GM18505 (cell line): ENCODE results near the gene EXOC4.

ENCODE experiments used
- ATAC-seq: cut with Tn5 transposase; IDR thresholded peaks from one replicate; pipeline ENCODE4 v1.9.1; 2021; ENCODE audit not compliant: unreplicated experiment
- POLR2A ChIP-seq: IDR thresholded peaks from 4 replicates; pipeline ENCODE4 v1.6.1; 2011; ENCODE audit warnings: borderline replicate concordance; ENCODE audit not compliant: insufficient read depth, insufficient read length; ENCODE audit errors: extremely low read depth

EXOC4 gene

DNA sequence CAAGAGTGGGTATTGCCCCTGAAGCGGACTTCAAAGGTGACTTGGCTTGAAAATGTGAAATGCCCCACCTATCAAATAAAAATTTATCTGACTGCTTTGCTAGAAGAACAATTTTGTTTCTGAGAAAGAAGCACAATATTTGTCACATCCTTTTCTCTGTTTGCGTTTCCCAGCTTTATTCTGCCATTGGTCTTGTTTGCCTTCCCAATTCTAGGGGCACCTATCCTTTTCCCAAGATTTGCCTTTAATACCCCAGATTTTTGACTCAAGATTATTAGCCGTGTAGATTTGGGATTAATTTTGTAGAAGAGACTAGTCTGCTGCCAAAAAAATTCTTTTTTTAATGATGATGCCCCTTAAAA lies 764.0 kb downstream of the EXOC4 start:
- TF ChIP-seq POLR2A = no peak
- ATAC-seq = no peak

DNA sequence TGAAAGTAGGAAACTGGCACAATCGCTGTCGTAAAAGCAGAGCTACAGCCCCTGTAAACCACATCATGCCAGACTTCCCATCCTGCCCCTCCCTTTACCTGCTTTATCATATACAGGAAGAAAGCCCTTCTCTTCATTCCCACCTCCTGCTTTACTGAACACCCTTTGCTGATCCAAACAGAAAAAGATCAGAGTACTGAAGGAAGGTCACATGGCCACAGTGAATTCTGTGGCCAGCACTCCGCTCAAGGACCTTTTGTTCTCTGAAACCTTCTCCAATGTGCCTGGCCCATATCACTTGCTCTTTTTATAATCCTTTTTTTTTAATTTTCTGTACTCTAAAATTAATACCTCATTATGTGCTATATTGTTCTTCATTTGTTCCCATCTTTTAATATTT lies 765.4 kb downstream of the EXOC4 start:
- no peak for ATAC-seq

DNA sequence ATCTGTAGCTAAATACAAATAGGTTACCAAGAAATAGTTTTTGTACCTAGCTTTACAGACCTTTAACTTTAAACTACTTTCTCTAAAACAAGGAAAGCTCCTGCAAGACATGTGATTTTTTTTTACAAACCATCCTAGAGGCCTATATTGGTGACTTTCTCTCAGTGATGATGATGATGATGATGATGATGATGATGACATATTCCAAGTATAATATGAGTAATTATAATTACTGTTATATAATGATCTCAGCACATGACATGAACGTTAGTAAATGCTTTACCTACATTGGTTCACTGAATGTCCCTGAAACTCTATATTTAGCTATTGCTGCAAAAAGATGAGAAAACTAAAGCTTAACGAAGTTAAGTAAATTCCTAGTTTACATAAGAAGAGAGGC lies 766.4 kb downstream of the EXOC4 start:
- no peak for ATAC-seq
- no peak for TF ChIP-seq POLR2A

More for the DNA sequence above, 765.4 kb downstream of the EXOC4 start:
- no peak for TF ChIP-seq POLR2A

DNA sequence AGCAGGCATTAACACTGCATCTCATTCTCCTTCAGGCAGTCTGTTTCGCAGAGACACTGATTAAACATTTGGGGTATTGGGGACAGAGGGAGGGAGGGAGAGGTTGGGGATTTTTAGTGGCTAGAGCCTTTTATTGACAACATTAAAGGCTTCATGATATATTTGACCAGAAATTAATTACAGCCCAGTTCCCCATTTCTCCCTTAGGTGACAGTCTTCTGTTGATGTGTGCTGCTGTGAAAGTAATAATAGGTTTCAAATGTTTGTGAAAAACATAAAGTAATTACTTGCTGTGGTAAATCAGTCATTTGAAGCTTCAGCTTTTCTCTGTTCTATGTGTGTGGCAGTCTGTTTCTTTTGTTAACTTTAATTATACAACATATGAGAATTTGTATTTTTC lies 769.0 kb downstream of the EXOC4 start:
- no peak for ATAC-seq
- no peak for TF ChIP-seq POLR2A

DNA sequence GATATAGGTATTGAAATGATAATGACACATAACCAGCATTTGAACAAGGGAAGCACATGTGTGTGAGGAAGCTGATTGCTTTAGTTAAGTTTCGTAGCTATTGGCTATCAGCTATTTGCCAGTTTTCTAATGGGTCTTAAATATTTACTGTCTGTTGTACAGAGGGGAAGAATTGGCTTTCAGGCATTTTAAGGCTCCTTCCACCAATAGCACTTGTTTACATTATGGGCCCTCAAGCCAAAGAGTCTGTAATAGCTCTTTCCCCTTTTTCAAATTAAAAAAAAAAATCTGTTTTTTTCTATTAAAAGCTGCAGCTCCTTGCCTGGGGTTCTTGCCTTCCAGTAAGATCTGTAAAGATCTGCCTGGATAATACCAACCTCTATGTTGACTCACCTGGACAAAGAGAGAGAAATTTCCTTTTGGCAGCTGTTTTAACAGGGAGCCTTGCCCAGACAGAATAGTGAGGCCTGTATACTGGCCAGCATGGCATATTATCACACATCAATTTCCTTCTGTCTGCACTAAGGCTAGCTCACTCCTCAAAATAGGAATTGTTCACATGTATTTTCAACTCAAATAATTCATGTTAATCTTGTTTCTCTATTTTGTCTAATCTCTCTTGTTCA lies 769.5 kb downstream of the EXOC4 start:
- no peak for ATAC-seq
- no peak for TF ChIP-seq POLR2A

DNA sequence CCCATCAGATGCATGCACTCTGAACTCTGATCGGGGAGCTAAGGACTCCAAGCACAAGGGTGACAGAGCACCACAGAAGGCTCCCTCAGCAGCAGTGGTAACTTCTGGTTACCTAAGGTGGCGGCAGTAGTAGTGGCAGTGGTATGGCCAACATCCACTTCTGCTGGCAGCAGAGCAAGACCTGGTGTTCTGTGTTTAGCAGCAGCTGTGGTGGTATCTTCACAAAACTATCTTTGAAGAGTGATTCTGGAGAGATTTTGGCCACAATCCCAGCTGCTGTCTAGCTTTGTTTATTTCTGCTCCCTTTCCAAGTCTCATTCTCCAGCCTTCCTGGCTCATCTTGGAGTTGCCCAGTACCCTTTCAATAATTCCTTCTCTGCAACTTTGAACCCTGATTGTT lies 771.9 kb downstream of the EXOC4 start:
- no peak for ATAC-seq
- TF ChIP-seq POLR2A = no peak

DNA sequence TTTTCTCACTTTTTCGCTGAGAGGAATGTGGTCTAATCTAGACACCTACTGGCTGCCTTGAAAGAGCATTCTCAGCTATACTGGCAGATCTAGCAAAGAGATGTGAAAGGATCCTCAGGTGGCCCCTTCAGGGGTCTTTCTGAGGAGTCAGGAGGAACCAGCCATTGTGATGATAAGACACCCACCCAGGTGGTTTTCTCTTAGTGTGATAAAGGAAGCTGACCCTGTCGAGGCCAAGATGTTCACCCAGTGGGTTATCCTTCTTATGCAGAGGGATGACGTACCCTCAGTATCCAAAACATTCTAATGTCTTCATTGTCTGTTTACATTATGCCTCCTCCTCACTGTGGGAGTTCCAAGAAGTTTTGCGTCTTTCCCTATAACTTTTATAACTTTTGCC lies 776.0 kb downstream of the EXOC4 start:
- TF ChIP-seq POLR2A = no peak

DNA sequence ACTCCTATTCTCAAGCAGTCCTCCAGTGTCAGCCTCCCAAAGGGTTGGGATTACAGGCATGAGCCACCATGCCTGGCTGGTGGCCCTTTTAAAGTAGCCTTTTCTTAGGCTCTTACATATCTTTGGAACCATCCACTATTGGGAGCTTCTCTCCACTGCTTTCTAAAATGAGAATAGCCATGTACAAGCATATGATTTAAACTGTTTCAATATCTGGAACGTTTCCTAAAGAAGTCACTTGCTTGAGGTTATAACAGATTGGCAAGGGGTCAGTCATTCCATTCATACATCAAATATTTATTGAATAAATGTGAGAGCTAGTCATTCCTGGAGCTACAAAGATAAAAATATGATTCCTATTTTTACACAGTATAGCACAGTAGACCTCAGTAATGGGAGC lies 776.9 kb downstream of the EXOC4 start:
- no peak for ATAC-seq
- no peak for TF ChIP-seq POLR2A

More for the DNA sequence above, 776.0 kb downstream of the EXOC4 start:
- ATAC-seq = no peak

DNA sequence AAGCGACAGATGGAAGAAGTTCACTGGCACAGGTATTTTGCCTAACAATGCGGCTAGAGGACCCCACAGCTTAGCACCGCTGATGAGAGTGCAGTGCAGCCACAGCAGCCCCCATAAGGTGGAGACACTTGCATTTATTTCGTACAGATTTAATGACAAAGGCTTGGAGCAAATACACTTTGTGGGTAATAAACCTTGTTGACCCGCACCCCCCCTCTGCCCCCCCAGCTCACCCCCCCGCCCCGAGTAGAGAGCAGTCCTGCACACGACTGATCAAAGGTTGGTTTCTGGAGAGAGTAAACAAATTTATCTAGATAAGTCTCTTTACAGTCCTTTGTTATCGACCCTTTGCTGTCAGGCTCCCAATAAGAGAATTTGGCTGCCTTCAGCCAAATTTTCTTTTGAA lies 777.6 kb downstream of the EXOC4 start:
- ATAC-seq = no peak
- TF ChIP-seq POLR2A = no peak

DNA sequence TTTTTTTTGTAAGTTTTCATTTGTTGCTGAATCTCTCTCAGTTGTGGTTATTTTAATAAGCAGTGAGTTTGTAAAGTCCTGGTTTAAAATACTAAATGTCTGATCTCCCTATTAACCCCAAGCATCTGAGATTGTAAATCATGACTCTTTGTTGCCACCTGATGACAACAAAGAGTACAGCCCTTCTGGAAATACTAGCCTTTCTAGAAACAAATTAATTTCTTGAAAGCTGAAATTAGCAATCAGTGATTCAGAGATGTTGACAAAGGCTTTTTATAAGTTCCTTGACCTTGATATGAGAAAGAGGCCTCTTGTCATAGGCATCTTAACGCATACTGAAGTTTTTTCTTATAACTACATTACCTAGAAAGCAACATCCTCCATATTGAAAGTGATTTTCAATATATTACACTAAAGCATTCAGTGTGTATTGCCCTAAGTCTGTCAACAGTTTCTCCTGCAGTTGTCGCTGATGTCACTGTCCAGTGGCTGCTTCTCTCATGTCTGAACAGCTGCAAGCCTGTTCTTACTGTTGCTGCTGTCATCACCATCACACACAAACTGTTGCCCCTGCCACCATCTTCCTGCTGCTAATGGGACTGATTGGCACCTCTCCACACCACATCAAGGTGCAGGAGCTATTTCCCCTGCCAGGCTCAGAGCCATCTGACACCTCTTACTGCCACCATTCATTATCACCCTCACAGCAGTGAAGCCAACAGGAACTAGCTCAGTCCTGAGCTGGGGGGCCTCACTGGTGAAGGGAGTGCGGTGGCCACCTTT lies 779.1 kb downstream of the EXOC4 start:
- TF ChIP-seq POLR2A = no peak
- ATAC-seq = no peak

DNA sequence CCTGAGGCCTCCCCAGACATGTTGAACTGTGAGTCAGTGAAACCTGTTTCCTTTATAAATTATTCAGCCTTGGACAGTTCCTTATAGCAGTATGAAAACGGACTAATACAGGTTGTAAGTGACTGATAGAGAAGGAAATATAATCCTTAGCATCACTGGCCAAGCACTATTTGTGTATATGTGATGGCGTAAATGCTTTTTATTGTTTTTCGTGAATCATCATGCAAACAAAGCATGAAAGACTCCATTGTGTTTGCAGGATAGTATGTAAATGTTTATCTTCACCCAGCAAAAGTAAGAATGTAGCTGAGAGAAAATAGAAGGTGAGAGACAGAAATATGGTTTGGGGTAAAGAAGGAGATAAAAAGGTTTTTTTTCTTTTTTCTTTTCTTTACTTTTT lies 781.8 kb downstream of the EXOC4 start:
- ATAC-seq = no peak

DNA sequence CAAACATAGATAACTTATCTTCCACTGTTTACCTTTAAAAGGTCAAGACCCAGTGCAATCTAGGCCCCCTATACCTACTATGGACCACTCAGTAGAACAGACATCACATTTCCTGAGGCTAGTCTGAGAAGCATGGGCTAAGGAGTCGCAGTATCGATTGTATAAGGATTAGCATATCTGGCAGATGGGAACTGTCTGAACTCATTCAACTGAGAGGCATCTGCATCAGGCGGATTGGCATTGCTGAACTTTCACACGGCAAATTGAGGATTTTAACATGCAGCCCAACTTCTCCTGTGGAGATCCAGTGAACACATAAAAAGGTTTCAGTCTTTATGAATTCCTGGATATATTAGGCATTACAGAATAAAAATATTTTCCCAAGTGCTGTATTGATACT lies 785.1 kb downstream of the EXOC4 start:
- no peak for ATAC-seq
- TF ChIP-seq POLR2A = no peak

More for the DNA sequence above, 781.8 kb downstream of the EXOC4 start:
- no peak for TF ChIP-seq POLR2A

DNA sequence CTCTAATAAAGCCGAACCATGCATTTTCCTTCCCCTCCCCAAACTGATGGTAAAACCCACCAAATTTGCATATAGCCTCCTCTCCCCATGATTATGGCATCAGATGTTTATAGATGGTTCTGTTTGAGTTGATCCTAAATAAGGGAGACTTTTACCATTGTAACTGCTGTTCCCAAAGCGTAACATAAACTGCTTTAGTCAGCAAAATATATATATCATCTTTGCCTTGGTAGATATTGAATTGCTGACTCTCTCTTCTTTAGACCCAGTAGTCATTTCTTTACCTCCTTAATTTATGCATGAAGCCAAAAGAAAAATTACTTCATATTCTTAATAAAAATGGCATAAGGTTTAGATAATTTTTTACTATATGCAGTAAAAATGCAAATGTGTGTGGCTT lies 788.1 kb downstream of the EXOC4 start:
- TF ChIP-seq POLR2A = no peak
- no peak for ATAC-seq

DNA sequence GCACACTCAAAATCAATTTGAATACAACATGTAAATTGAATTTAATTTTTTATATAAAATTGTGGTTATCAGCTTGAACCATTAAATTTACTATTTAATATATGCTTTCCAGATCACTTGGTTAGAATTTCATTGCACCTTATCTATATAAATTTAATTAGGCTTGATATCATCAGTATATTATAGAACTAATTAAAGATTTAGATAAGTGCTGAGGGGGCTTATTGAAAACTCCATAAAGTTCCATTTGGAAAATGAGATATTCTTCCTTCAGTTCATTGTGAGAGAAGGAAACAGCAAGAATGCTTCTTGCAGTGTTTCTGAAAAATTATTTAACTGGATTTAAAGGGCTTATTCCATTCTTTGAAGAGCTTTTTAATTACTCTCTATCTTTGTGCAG lies 788.6 kb downstream of the EXOC4 start:
- no peak for ATAC-seq

More for the DNA sequence above, 788.6 kb downstream of the EXOC4 start:
- TF ChIP-seq POLR2A = no peak
